GM21737 (cell line): ENCODE data around the gene ENO1.
"Not testable (repeated sequence)": the region's sequence is repeated elsewhere in the genome, so short reads cannot be mapped to it uniquely, and the experiment has no call there.

Experiments used
- ATAC-seq: cut with Tn5 transposase; IDR thresholded peaks from one replicate; pipeline ENCODE4 v1.9.1; 2021; ENCODE audit warnings: mild to moderate bottlenecking, moderate library complexity; ENCODE audit not compliant: unreplicated experiment

The ENO1 gene

GRCh38 chr1:8847990-8848389 is 30.5 kb downstream of the ENO1 start:
- no peak for ATAC-seq

DNA sequence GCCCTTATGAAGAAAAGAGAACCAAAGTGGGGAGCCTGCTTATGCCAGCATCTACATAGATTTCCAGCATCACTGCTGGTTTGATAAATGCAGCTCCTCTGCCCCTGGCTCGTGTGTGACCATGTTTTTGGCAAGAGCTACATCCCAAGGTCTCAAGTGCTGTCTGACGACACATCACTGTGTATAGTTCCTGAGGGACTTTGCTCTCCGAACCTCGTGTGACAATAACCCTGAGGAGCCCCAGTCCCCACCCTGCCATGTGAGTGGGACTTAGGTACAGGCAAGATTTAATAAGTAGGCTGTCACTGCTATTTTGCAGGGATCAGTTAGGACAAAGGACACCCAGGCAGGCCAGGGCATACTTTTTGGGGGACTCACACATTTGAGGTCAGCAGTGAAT is 32.2 kb downstream of the ENO1 start:
- no peak for ATAC-seq

DNA sequence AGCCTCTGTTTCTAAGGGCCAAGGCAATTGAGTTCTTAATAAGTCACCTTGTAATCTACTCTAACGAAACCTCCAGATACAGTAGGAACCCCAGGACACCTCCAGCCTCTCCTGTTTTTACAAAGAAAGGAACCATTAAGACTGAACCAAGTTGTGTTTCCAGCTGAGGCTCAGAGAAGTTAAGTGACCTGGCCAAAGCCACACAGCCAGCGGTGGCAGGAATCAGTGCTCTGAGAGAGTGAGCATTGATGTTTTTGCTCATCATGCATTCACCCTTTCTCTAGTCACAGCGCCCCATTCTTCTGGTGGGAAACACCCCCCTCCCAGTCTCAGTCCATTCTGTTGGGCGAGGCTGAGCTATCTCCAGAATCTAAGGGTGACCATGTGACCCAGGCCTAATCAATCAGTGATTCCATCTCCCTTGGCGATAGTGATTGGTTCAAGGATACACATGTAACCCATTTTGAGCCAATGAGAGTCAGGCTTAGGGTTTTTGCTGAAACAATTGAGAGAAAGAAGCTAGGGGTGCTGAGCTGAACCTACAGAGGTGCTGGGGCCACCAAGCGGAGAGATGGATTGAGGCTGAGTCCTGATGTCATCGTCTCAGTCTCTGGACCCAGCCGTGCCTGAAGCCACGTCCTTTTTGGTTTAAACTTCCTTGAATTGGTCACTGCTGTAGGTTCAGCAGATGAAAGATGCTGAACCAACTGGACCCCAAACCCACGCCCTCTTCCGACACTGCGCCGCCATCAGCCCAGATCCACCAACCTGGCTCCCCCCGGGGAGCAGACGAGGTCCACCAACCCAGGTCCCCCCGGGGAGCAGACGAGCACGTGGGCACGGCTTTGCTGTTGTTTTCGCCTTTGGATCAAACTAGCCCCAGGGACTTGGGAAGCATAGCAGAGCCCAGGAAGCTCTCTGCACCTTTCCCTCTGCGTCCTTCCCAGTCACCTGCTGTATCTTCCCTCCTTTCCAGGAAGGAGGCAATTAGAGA is 33.1 kb downstream of the ENO1 start:
- no peak for ATAC-seq

- ATAC-seq: no peak
These were observed 33.9 kb downstream of the ENO1 start for GRCh38 chr1:8844501-8845006.

DNA sequence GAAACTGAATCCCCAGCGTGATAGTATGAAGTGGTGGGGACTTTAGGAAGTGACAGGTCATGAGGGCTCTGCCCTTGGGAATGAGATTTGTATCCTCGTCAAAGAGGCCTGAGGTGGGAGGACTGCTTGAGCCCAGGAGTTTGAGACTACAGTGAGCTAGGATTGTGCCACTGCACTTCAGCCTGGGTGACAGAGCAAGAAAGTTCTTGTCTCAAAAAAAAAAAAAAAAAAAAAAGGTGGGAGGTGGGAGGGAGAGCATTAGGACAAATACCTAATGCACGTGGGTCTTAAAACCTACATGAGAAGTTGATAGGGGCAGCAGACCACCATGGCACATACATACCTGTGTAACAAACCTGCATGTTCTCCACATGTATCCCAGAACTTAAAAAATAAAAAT is 37.1 kb downstream of the ENO1 start:
- no peak for ATAC-seq

DNA sequence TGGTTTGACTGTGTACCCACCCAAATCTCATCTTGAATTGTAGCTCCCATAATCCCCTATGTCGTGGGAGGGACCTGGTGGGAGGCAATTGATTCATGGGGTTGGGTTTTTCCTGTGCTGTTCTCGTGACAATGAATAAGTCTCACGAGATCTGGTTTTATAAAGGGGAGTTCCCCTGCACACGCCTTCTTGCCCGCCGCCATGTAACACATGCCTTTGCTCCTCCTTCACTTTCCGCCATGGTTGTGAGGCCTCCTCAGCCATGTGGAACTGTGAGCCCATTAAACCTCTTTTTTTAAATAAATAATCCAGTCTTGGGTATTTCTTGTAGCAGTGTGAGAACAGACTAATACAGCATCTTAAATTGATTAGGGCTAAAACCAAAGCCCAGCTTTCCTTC is 38.5 kb downstream of the ENO1 start:
- no peak for ATAC-seq

DNA sequence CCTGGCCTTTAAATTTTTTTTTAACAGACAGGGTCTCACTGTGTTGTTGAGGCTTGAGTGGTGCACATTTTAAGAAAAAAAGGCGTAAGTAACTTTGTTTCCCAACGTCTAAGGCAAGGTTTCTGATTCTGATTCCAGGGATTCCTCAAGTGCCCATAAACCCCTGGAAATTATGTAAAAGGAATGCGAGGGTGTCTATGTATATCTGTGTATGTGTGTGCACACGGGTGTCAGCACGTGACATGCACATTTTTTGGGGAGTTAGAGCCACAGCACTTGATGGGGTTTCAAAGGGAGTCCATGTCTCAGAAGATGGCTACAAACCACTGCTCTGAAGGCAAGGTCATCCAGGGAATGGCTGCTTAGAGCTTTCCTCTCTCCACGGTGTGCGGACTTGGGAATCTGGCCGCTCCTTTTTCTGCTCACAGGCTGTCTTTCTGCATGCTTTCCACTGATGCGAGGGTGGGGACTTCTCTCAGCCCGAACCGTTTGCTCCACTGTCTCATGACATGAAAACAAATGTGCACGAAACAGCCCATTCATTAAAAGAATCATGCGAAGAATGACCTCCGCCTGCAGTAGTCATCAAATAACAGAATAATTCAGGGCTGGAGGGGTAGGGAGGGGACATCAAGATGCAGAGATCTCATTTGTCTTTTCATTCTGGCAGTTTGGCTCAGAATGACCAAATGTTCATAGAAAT is 42.4 kb downstream of the ENO1 start:
- ATAC-seq: no peak

- no peak for ATAC-seq
These were observed 47.1 kb downstream of the ENO1 start for GRCh38 chr1:8831340-8831739.

- not testable (repeated sequence) for ATAC-seq
These were observed 47.8 kb downstream of the ENO1 start for GRCh38 chr1:8830732-8831131.

DNA sequence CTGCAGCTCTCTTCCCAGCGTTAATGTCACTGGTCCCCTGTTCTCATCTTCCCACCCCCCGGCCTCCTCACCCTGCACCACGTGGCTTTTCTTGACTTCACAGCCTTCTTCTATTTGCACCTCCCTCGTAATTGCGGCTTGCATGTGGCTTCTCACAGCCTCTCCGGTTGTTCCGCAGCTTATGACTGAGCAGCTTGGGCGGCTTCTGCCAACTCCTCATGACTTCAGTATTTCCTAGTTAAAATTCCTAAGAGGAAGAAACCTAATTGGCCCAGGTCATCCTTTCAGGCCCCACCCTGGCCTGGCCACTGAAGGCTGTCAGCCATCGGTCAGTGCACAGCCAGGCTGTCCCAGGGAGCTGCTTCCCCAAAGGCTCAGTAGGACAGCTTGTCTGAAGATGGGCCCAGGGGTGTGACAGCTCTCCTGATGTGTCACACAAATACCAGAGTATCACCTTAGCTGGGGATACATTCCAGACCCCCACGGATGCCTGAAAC is 52.5 kb downstream of the ENO1 start:
- no peak for ATAC-seq

DNA sequence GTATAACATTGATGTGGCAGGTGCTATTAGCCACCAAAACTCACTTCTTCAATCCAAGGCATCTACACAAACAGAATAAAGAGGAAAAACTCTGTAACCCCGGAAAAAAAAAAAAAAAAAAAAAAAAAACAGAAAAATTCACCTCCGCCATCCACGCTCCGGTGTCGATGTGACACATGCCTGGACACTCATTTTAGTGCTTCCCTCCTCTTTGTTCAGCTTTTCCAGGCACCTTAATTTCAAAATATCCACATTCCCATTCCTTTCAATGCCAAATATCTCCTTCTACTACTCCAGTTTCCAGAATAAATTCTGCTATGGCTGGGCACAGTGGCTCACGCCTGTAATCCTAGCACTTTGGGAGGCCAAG is 55.2 kb downstream of the ENO1 start:
- ATAC-seq: no peak

- ATAC-seq: no peak
These were observed 55.9 kb downstream of the ENO1 start for GRCh38 chr1:8822373-8823294.

- ATAC-seq: no peak
These were observed 57.4 kb downstream of the ENO1 start for GRCh38 chr1:8821084-8821483.

DNA sequence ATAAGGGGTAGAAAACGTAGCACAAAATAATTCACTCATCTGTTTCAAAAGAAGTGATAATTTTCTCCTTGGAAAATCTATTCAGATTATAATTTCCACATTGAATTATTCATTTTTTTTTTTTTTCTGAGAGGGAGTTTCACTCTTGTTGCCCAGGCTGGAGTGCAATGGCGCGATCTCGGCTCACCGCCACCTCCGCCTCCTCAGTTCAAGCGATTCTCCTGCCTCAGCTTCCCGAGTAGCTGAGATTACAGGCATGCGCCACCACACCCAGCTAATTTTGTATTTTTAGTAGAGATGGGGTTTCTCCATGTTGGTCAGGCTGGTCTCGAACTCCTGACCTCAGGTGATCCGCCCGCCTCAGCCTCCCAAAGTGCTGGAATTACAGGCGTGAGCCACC is 59.7 kb downstream of the ENO1 start:
- ATAC-seq: not testable (repeated sequence)

DNA sequence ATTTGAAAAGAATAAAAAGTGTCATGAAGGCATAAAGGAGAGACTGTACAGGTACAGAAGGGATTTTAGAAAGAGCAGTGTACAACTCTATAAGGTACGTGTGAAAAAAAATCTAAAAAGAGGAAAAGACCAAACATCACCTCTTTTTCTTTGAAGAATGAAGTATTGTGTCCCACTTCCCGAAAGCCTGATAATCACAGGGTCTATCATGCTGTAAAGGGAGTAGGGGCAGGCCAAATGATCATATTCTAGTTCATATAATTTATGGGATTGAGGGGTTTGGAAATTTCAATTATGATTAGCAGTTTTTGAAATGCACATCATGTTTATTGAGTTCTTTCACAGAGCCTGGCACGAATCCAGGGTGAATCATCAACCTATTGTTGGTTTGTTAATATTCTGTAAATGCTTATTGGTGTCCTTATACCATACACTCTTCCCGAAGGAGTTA is 60.1 kb downstream of the ENO1 start:
- no peak for ATAC-seq

DNA sequence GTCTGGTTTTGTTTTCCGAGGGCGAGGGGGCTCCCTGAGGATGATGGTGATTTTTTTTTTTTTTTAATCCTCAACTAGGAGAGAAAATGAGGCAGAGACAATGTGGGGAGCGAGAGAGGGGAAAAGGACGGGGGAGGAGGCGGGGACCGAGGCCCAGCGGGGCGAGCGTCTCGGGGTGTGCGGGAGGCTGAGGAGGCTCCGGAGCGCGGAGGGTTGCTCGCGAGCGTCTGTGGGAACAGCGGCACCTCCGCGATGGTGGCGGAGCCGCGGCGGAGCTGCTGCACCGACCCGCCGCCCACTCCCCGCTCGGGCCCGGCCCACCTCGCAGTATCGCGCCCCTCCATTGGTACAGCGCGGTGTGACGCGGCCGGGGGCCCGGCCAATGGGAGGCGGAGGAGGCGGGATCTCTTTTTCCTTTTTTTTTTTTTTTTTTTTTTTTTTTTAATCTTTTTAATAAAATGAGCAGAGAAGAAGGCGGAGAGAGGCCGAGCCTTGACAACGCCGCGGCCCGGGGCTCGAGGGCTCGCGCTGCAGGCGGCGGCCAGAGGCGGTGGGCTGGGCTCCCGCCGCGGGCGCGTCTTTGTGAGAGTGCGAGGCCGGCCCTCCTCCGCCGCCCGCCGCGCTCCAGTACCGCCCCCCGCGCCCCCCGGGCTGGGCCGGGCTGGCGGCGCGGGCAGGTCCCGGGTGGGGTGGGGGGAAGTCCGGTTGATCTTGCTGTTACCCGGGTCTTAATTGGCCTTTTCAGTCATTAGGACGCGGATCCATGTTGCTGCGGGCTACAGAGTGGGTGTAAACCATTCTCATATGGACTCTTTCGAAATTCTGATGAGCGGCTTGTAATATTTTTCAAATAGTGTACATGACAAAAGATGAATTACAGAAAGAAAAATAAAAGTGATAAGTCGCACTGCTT is 60.8 kb downstream of the ENO1 start, which contains the start of gene RERE:
Gene RERE (minus strand): TSS at position 229 of the 913 bp plus-strand sequence.
- peak; percentile 85 for ATAC-seq

DNA sequence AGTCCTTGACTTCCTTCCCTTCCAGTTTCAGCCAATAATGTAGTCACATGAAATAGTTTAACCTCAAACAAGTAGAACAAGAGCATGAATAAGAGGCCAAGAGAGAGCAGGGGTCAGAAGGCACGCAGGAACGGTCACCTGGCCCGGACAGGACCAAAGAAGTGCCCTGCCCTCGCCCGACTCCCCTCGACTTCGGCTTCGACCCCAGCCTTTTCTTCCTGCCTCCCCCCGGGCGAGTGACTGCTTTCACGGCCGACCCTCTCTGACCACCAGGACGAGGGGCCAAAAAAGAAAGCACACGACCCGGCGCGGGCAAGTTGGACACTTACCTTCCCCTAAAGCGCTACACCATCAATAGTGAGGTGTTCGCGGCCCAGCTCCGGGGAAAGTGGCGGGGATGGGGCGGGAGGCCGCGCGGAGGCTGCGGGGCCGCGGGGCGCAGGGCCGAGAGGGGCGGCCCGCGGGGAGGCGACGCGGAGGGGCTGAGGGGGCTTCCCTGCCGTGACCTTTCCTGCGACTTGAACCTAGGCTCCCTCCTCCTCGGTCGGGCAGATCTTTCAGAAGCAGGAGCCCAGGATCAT is 61.6 kb downstream of the ENO1 start:
- ATAC-seq: peak; percentile 22

GRCh38 chr1:8816264-8816663 is 62.2 kb downstream of the ENO1 start:
- peak; percentile 4 for ATAC-seq

- no peak for ATAC-seq
These were observed 62.8 kb downstream of the ENO1 start for GRCh38 chr1:8815582-8816151.
